K562 (cell line): ENCODE results near the gene EEFSEC.

Experiments
- GABPA ChIP-seq: fragments of 200-800 bp; sonication (Bioruptor generic); conservative IDR thresholded peaks from 2 replicates; pipeline ENCODE4 v1.6.1; 2016; ENCODE audit warnings: low read depth, missing genetic modification characterization, missing compliant biosample characterization
- HBP1 ChIP-seq: fragments of 450-650 bp; formaldehyde crosslinking; IDR thresholded peaks from 2 replicates; pipeline ENCODE4 v1.4.0; 2022; ENCODE audit warnings: missing genetic modification characterization
- NFATC3 ChIP-seq: fragments of 450-650 bp; IDR thresholded peaks from 2 replicates; pipeline ENCODE4 v1.6.1; 2017; ENCODE audit warnings: mild to moderate bottlenecking

GRCh38 chr3:128280481-128281052 is 127.3 kb downstream of the EEFSEC start:
- TF ChIP-seq HBP1 (no peak), GABPA (tag) (no peak), NFATC3 (no peak)
